Left colon (tissue), 2 donors: ENCODE results near the gene SUPT6H. TPM values are rescaled to one million over a fixed set of nuclear protein-coding genes. Genes with fewer than 3 reads are reported as not detected.
A peak's percentile ranks its signal among the peaks of the same experiment; 100 is the strongest.
"Not testable (repeated sequence)": the region's sequence is repeated elsewhere in the genome, so short reads cannot be mapped to it uniquely, and the experiment has no call there.

Source experiments
- ATAC-seq: fragments of 200-7000 bp; cut with Tn5 transposase; one replicate; pipeline ENCODE4 v1.9.1; 2020; ENCODE audit warnings: mild to moderate bottlenecking, moderate library complexity
- DNase-seq, 2 donors: peaks; one replicate each; pipeline ENCODE4 v3.0.0-alpha.2; 2020
- intact Hi-C, 2 donors: fragments of 100-400 bp; cut with DNase I in 1 of 2; cut with micrococcal nuclease in 1 of 2; formaldehyde crosslinking; loops; one replicate each; pipeline versions ENCODE4 v1.11.2 to v1.14.0; 2022; cut with DNase I, micrococcal nuclease
- total RNA-seq, 2 donors: library from RNA; stranded (reverse); fragmentation: NEBNext Ultra II Directional; extraction: Animal tissue kit (Norgen Biotek cat#: 25700); gene quantifications; one replicate each; pipeline ENCODE4 v1.2.1, GENCODE V29; 2021
- donor health status: DM: no; HTN: no; CAD: no.
- donor health status: DM: yes; HTN: yes; CAD: no.

SUPT6H gene
- total RNA-seq, 2 donors from 2014 or later: 43.8 to 50.5 TPM

DNA sequence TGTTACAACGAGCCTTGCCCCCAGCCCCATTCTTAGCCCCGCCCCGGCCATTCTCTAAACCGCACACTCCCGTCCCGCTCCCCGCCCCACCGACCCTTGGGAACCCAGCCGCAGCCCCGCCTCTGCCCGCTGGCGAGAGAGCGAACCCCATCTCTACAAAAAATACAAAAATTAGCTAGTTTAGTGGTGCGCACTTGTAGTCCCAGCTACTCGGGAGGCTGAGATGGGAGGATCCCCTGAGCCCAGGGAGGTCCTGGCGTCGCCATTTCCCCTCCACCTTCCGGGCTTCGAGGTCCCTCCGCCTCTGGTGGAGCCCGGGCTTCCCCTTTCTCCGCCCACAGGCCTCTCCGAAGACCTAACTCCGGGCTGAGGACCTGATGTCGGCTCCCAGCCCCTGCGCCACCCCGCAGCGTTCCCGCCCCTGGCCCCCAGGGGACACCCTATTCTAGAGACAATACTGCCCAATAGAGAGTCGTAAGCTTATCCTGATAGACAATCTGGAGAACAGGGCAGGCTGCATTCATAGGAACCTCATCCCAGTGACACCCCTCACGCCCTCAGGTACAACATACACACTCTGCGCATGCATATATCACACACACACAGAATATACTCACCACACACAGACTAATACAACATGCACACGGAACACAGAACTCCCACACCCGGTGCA is 50.2 kb downstream of the SUPT6H start:
- ATAC-seq: no peak
- intact Hi-C loops: no loop called here
- peak in 1 of 2 donors; percentile 63 for DNase-seq

DNA sequence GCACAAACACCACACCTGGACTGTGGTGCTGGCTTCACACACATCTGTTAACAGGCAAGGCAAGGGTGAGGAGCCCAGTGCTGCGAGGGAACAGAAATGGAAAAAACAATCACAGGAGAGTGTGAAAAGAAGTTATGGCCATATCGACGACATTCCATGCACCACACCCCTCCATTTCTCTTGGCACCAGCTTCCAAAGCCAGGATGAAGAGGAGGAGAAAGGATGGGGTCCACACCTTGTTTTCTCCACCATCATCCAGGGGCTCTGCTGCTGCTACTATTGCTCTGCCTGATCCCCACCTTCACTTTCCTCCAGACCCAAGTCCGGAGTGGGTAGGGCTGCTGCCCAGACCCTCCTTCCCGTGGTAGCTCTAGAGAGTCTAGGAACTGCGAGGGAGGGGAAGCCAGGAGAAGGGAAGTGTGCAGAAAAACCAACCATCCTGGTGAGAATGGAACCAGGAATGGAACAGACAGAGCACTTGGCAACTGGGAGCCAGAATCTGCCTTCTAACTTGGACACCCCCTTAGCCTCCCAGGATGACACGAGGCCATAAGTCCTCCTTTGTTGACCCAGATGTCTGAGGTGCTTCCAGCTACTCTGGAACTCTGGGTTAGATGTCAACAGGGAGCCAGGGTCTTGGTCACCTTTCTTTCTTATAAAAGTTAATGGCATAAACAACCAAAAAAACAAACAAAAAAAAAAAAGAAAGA is 50.9 kb downstream of the SUPT6H start:
- no peak for DNase-seq
- intact Hi-C loops: no loop called here
- ATAC-seq: no peak

DNA sequence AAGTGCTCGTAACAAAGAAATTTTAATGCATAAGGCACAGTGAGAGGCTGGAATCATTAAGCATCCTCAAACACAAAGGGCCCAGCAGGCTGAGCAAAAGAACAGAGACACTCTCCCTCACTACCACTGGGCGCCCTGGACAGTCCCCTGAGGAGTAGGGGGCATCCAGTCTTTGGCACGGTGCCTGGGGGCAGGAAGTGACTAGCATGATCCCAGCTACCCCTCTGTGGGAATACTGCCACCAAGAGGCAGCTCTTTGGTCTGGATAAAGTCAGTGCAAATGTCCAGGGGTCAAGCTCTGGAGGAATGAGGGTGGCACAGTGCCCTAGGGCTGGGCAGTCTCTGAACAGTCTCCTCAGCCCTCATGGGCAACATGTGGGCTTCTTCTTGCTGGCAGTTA is 52.3 kb downstream of the SUPT6H start:
- DNase-seq: peak in 1 of 2 donors; percentile 19
- intact Hi-C loops: no loop called here
- no peak for ATAC-seq

DNA sequence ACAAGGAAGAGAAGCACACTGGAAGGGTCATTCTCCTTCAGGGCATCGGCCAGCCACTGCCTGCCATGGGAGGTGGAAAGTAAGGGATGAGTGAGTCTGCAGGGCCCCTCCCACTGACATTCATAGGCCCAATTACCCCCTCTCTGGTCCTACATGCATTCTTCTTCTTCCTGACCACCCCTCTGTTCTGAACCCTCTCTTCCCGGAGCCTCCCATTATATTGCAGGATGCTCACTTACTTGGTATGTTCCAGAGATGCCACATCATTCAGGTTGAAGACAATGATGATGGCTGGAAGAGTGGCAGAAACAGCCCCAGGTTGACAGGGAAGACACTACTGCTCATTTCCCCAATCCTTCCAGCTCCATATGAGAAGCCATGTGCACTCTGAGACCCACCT is 53.2 kb downstream of the SUPT6H start:
- no peak for ATAC-seq
- intact Hi-C loops: no loop called here
- no peak for DNase-seq

DNA sequence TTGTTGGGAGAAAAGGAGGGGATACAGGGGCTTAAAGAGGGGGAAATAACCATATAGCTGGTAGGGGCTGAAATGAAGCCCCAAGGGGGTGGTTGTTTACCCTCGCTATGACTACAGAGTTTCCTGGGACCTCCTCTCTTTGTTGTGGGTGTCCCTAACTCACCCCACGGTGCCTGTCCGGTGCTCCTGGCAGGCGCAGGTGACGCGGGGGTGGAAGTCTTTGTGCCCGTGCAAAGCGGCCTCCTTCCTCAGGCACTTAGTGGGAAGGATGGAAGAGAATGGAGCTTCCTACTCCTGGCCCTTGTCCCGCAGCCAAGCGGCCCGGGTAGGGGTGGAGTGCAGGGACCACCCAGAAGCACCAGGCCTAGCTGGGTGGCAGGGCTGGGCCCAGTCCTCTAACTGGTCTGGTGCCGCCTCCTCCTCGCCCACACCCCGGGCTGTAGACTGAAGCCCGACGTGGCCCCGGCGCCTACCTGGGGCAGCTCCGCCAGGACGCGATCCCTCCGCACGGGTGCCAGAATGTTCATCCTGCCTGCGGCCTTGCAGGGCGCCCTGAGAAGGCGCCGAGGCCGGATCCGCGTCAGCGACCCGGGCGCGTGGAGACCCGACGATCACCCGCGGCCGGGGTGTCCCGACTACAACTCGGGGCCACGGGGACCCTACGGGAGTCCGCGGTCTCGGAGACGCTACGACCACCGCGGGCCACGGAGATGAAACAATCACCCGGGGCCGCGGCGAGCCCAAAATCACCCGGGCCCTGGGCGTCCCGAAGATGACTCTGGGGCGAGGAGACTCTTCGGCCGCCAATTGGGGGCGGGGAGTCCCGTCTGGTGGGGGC is 55.0 kb downstream of the SUPT6H start:
- ATAC-seq (no peak), DNase-seq (peak in 1 of 2 donors; percentile 39)
- intact Hi-C loops: no loop called here

DNA sequence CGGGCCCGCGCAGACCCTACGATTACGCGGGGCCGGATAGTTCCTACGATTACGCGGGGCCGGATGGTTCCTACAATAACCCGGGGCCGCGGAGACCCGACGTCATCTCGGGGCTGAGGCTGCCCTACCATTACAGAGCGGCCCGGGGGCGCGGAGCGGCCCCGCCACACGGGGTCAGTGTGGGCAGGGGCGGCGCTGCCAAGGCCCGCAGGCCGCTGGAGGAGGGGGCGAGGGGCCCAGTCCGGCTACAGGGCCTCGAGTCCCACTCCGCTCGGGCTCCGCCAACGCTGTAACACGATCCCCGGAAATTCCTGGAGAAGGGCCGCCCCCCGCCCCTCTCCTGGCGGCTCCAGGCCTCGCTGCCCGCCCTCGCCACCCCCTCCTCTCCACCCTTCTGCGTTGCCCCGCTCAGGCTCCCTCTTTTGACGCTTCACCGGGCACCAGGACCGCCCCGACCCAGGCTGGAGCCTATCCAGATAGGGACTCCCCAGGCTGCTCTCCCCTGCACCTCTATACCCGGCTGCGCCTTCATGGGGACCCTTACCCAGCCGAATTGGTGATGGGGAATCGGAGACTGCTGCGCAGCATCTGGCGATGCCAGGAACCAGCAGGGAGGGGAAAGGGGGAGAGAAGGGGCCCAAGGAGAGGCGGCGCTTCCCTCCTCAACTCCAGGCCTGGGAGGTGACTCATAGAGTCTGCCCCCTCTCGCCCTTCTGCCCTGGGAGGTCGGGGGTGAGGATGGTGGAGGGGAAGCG is 55.8 kb downstream of the SUPT6H start, which contains the start of gene RAB34:
Gene RAB34, minus strand, starts transcription at position 291 of the 755 bp plus-strand sequence. CDS start 602 bp downstream, outside the sequence.
- no peak for ATAC-seq
- DNase-seq: peak; percentile 54 to 61

DNA sequence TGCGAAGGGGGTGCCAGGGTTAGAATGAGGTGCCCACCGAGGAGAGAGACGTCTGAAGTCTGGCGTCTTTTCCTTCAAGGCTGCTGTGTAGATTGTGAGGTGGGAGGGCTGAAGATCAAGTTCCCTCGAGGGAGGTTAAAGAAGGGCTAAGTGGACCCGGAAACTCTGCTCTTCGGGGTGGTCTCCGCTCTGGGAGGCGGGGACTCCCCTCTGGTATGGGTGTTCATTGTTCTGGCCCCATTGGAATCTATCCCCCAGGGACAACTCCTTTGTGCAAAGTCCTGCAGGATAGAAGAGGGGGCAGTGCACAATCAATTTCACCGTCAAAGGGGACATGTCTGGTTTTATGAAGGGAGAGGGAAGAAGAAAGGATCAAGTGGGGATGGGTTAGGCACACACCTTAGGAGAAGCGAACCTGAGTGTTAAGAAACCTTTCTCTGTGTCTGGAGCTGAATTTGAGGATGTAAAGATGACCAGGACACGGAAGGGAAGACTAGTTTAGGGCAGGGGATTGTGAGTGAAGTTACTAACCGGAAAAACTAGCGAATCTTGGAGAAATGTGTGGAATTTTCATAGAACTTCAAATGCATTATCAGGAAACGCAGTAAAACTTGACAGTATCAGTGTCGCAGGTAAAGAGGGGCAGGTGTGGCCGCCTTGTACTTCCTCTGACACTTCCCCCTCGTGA is 56.5 kb downstream of the SUPT6H start:
- intact Hi-C loops: no loop called here
- ATAC-seq (no peak), DNase-seq (no peak)

More for the DNA sequence above, 55.8 kb downstream of the SUPT6H start, which contains the start of gene RAB34:
- intact Hi-C loops: no loop called here

DNA sequence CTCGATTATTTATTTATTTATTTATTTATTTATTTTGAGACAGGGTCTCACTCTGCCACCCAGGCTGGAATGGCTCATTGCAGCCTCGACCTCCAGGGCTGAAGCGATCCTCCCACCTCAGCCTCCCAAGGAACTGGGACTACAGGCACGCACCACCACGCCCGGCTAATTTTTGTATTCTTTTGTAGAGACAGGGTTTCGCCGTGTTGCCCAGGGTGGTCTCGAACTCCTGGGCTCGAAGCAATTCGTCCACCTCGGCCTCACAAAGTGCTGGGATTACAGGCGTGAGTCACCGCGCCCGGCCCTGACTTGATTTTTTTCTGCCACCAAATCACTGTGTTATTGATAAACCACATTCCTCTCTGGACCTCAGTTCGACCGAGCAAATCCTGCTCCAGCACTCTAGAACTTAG is 57.0 kb downstream of the SUPT6H start:
- ATAC-seq (no peak), DNase-seq (no peak)
- intact Hi-C loops: no loop called here

DNA sequence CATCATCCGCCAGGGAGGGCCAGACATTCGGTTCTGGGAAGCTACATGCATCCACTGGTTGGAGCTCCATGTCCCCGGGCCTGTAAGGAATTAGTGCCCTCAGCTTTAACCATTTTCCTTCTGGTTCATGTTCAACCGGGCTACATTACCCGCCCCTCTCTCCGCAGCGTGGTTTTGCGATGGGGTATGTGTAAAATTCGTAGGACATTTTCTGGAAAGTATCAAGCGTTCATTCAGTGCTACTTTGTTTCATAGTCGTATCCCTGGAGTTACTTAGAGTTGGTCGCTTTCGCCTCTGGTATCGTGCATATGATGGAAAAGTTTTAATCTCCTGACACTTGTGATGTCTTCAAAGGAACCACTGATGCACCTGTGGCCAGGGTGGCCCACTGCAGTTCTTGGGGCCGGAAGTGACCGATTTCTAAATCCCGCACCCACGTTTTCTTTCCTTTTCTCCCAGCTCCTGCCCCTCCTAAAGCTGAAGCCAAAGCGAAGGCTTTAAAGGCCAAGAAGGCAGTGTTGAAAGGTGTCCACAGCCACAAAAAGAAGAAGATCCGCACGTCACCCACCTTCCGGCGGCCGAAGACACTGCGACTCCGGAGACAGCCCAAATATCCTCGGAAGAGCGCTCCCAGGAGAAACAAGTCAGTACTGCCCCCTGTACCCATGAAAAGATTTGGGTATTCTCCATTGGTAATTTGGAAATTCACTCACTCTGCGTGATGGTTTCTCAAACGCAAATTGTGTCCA is 58.4 kb downstream of the SUPT6H start:
- intact Hi-C loops: no loop called here

DNA sequence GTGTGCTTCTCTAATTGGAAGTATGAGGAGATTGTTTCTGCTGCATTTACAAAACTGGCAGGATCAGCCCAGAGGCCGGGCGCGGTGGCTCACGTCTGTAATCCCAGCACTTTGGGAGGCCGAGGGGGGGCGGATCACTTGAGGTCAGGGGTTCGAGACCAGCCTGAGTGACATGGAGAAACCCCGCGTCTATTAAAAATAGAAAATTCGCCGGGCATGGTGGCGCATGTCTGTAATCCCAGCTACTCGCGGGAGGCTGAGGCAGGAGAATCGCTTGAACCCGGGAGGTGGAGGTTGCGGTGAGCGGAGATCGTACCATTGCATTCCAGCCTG is 59.0 kb downstream of the SUPT6H start:
- ATAC-seq, intact Hi-C loops: not testable (repeated sequence)
- peak in 1 of 2 donors; percentile 38 for DNase-seq

More for the DNA sequence above, 58.4 kb downstream of the SUPT6H start:
- DNase-seq: no peak
- ATAC-seq: no peak

DNA sequence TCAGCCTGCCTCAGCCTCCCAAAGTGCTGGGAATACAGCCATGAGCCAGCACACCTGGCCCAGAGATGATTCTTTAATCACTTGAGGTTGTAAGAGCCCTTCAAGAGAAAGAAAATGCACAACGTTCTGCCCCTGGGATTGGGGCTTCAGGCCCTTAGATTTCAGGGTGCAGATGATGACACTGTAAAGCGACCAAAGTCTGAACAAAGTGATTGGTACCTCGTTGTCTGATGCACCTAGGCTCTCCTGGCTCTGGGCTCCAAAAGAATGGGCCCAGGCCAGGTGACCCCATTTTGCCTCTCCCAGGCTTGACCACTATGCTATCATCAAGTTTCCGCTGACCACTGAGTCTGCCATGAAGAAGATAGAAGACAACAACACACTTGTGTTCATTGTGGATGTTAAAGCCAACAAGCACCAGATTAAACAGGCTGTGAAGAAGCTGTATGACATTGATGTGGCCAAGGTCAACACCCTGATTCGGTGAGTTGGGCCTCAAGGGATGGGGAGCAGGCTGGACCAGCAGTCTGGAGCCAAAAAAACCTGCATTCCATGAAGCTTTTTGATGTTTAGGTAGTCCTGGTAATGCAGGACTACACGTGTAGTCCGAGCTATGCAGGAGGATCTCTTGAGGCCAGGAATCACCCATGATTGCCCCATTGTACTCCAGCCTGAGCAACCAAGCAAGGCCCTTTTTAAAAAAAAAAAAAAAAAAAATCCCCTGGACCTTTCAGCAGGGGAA is 60.6 kb downstream of the SUPT6H start:
- no peak for DNase-seq
- no peak for ATAC-seq
- intact Hi-C loops: no loop called here

DNA sequence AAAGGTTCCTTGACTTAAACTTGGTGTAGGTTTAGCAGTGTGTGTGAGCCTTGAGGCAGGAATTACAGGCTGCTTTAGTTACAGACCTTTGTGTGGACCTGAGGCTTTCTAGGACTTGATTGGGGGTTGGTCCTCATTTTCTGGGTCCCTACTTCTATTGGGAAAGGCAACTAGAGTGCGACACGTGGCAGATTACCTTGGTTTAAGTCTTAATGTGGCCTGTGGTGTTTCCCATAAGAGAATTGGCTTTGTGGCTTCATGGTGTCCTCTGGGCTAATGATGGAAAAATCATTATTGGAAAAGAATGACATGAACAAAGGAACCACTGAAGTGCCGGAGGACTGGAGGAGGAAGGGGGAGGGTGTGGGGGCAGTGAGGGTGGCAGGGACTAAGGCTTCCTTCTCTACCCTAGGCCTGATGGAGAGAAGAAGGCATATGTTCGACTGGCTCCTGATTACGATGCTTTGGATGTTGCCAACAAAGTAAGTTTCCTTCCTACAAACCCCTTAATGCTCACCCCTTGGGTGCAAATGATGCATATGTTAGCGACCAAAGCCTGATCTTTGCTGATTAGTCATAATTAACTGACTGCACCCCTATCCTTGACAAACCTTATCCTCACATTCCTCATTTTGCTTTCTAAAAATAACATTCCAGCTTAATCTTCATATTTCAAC is 61.3 kb downstream of the SUPT6H start:
- no peak for ATAC-seq
- intact Hi-C loops: no loop called here
- no peak for DNase-seq

DNA sequence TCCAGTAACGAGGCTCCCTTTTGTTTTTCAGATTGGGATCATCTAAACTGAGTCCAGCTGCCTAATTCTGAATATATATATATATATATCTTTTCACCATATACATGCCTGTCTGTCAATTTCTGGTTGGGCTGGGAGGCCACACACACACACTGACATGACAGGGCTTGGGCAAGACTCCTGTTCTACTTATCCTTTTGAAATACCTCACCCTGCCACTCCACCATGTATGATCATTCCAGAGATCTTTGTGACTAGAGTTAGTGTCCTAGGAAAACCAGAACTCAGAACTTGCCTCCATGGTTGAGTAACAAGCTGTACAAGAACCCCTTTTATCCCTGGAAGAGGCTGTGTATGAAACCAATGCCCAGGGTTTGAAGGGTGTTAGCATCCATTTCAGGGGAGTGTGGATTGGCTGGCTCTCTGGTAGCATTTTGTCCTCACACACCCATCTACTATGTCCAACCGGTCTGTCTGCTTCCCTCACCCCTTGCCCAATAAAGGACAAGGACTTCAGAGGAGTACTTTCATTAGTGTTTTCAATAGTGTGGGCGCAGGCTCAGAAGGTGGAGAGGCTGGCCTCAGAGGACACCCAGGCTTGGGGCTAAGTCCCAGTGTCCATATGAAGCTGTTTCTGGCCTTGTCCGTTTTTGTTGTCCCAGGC is 62.0 kb downstream of the SUPT6H start:
- intact Hi-C loops, DNase-seq: not testable (repeated sequence)

DNA sequence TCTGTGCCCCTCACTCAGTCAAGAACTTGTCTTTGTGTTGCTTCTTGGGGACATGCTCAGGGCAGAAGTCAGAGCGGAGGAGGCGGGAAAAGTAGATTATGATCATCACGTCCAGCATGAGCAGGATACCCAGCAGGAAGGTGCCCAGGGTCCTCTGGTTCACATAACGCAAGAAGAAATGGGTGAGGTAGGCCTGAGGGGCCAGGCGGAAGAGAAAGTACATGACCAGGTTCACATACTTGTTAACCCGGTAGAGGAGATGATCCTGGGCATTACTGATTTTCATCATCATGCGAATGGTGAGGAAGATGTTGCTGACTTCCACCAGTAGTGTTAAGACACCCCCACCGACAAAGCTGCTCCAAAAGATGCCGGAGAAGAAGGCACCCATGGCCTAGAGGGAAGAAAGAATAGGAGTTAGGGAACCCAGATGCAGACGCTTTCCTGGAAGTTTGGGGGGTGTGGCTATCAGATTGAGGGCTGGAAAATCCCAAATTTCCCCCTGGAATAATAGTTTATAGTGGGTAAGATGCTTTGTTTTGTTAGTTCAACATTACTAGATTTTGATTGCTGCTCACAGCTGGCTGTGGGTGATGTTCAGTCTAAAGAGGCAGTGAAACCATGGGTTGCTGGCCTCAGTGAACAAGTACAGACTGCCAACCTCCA is 62.6 kb downstream of the SUPT6H start:
- no peak for ATAC-seq
- intact Hi-C loops: no loop called here
- no peak for DNase-seq

More for the DNA sequence above, 62.0 kb downstream of the SUPT6H start:
- not testable (repeated sequence) for ATAC-seq

DNA sequence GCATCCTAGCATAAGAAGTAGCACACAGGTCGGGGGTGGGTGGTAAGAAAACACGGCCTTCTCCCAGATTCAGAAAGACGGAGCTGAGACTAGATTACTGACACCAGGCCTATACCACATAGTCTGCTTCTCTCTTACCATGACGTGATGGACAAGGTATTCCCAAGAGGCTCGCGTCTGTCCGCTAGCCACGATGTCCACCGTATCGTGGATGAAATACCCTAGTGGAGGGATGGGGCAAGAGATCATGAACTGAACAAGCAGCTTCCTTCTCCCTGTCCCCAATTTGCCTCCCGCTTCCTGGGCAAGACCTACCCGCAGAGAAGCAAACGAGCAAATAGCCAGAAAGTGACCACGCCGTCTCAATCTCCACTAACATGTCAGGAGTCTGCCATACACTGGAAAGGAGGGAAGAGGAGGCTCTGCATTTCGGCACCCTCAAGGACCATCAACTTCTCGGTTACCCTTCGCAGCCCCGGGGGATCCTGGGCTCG is 63.2 kb downstream of the SUPT6H start:
- intact Hi-C loops: no loop called here
- ATAC-seq: no peak
- no peak for DNase-seq
